ENCODE data around the gene IPO9. TPM values are rescaled to one million over a fixed set of nuclear protein-coding genes. Genes with fewer than 3 reads are reported as not detected.

IPO9 gene
- 18.0 and 24.8 TPM in 2 replicates for total RNA-seq (2014; rRNA removed; shearing (Covaris generic))

DNA sequence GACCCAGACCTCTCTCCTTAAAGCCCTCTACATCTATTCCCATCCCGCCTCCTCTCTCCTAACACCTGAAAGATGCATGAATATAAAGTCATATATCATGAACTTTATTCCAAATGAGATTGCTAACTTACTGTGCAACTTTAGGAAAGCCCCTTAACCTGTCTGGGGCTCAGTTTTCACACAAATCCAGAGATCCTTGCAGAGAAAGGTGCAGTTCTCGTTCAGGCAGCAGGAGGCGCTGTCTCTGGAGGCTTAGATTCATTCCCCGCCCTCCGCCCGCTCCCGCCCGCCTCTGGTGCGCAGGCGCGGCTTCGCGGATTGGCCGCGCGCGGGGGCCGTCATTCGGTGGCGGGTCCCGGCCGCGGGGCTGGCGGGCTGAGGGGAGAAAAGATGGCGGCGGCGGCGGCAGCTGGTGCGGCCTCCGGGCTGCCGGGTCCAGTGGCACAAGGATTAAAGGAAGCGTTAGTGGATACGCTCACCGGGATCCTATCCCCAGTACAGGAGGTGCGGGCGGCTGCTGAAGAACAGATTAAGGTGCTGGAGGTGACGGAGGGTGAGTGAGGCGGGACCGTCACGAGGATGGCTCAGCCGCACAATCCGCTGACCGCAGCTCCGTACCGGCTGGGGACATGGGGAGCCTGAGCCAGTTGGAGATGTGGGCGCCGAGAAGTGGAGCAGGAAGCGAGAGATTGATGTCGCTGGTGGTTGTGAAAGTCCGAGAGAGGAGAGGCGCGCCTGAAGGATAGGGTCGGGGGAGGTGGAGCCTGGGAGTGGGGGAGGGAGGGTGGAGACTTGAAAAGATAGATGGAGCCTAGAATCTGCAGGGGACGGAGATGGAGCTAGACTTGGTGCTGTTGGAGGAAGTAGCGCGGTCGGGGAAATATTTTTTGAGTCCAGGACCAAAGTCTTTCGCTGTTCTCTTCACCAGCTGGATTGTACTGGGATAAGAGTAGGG, at the start of gene IPO9:
IPO9 (plus strand) TSS at position 338 of the 955 bp plus-strand sequence; CDS start at position 391, 53 bp downstream.
- peak; percentile 88 for DNase-seq (ENCODE audit: low spot score)

DNA sequence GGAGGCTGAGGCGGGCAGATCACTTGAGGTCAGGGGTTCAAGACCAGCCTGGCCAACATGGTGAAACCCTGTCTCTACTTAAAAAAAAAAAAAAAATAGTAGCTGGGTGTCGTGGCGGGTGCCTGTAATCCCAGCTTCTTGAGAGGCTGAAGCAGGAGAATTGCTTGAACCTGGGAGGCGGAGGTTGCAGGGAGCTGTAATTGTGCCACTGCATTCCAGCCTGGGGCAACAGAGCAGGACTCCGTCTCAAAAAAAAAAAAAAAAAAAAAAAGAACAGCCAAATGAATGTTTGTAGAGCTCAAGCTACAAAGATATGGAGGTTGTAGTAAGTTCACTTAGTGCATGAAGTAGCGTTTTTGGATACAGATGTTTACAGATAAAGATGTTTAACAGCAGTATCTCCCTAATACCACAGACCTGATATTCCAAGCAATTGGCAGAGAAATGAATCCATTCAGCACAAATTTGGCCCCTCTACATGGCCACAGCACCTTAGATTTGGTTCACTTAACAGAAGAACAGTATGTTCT, 49.5 kb upstream of the IPO9 start:
- DNase-seq (ENCODE audit: low spot score) = no peak

DNA sequence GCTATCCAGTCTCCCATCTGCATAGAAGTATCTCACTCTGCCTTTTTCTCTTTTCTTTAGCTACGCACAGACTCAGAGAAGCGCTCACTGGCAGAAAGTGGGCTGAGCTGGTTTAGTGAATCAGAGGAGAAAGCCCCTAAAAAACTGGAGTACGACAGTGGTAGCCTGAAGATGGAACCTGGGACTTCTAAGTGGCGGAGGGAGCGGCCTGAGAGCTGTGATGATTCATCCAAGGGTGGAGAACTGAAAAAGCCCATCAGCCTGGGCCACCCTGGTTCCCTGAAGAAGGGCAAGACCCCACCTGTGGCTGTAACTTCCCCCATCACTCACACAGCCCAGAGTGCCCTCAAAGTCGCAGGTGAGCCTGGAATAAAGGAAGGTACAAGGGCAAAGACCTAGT, 48.0 kb upstream of the IPO9 start:
- no peak for DNase-seq (ENCODE audit: low spot score)

DNA sequence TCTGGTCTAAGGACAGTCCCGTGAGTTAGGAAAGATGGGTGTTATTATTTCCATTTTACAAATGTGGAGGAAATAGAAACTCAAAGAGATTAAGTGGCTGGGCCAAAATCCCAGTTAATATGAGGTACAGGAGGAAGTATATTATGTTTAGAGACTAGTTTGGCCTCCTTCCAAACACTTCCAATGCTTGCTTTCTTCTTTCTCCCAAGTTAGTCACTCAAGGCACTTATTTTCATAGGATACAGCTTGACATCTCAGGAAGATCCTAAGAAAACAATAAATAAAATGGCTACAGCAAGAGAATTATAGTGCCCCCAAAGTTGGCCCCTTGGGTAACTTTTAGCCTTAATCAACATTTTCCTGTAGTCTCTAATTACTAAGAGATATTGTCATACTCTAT, 47.5 kb upstream of the IPO9 start:
- DNase-seq (ENCODE audit: low spot score) = no peak

DNA sequence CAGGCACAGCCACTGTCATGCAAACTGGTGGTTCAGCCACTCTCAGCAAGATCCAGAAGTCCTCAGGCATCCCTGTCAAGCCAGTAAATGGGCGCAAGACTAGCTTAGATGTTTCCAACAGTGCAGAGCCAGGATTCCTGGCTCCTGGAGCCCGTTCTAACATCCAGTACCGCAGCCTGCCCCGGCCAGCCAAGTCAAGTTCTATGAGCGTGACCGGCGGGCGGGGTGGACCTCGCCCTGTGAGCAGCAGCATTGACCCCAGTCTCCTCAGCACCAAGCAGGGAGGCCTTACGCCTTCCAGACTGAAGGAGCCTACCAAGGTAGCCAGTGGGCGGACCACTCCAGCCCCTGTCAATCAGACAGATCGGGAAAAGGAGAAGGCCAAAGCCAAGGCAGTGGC, 46.6 kb upstream of the IPO9 start:
- no peak for DNase-seq (ENCODE audit: low spot score)

GRCh38 chr1:201783058-201783457, 45.9 kb upstream of the IPO9 start:
- DNase-seq (ENCODE audit: low spot score) = no peak

DNA sequence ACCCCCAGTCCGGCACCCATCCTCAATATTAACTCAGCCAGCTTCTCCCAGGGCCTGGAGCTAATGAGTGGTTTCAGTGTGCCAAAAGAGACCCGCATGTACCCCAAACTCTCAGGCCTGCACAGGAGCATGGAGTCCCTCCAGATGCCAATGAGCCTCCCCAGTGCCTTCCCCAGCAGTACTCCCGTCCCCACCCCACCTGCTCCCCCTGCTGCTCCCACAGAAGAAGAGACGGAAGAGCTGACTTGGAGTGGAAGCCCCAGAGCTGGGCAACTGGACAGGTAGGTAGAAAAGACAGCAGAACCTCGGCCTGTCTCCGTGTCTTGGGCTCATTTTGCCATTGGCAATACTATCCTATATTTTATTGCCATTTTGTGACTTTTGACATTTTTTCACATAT, 45.4 kb upstream of the IPO9 start:
- no peak for DNase-seq (ENCODE audit: low spot score)

- DNase-seq (ENCODE audit: low spot score) = no peak
Measured at GRCh38 chr1:201785291-201785690, 43.7 kb upstream of the IPO9 start.

DNA sequence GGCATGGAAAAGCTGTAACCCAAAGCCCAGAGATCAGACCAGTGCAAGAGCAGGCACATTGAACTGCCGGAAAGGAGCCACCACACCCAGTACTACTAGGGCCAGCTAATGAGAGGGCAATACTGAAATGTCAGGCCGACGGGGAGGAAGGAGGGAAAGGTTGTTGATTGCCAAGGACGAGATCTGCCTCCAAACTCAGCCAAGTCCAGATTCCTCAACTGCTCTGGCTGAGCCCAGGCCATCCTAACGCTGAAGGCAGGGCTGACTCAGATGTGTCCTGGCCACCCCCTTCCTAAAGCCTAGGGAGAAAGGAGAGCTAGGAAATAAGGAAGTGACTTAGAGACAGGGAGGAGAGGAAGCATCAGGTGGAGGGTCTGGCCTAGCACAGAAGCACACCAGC, 42.1 kb upstream of the IPO9 start:
- DNase-seq (ENCODE audit: low spot score) = no peak

DNA sequence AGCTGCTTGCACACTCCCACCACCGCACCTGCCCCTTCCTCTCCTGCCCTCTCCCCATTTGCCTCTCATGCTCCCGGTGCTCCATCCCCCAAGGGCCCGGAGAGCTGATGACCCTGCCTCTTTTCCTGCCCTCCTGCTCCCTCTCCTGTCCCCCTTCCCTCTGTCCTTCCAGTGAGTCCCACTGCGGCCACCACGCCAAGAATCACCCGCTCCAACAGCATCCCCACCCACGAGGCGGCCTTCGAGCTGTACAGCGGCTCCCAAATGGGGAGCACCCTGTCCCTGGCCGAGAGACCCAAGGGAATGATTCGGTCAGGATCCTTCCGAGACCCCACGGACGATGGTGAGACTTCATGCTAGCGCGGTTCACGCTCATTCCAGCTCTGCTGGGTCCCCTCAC, 40.7 kb upstream of the IPO9 start:
- DNase-seq (ENCODE audit: low spot score) = no peak

- no peak for DNase-seq (ENCODE audit: low spot score)
Measured at GRCh38 chr1:201789245-201789644, 39.7 kb upstream of the IPO9 start.

GRCh38 chr1:201790261-201790660, 38.7 kb upstream of the IPO9 start:
- no peak for DNase-seq (ENCODE audit: low spot score)

GRCh38 chr1:201791051-201791778, 37.7 kb upstream of the IPO9 start:
- DNase-seq (ENCODE audit: low spot score) = no peak

- no peak for DNase-seq (ENCODE audit: low spot score)
Measured at GRCh38 chr1:201791779-201792173, 37.2 kb upstream of the IPO9 start.

- DNase-seq (ENCODE audit: low spot score) = peak; percentile 80
Measured at GRCh38 chr1:201792534-201793305, 36.2 kb upstream of the IPO9 start.

GRCh38 chr1:201793306-201793925, 35.5 kb upstream of the IPO9 start:
- no peak for DNase-seq (ENCODE audit: low spot score)

GRCh38 chr1:201795066-201795465, 33.9 kb upstream of the IPO9 start:
- DNase-seq (ENCODE audit: low spot score) = no peak

DNA sequence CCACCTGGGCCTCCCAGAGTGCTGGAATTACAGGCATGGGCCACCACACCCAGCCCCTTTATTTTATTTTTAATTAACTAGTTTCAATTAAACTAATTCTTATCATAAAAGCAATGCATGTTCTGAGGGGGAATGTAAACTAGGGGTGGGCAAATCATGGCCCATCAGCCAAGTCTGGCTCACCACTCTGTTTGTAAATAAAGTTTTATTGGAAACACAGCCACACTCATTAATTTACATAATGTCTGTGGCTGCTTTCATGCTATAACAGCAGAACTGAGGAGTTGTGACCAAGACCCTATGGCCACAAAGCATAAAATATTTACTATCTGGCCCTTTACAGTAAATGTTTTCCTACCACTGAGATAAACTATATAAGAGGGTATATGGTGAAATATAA, 28.7 kb upstream of the IPO9 start:
- no peak for DNase-seq (ENCODE audit: low spot score)

- no peak for DNase-seq (ENCODE audit: low spot score)
Measured at GRCh38 chr1:201806801-201807200, 22.2 kb upstream of the IPO9 start.

- DNase-seq (ENCODE audit: low spot score) = no peak
Measured at GRCh38 chr1:201807958-201808632, 20.9 kb upstream of the IPO9 start.

DNA sequence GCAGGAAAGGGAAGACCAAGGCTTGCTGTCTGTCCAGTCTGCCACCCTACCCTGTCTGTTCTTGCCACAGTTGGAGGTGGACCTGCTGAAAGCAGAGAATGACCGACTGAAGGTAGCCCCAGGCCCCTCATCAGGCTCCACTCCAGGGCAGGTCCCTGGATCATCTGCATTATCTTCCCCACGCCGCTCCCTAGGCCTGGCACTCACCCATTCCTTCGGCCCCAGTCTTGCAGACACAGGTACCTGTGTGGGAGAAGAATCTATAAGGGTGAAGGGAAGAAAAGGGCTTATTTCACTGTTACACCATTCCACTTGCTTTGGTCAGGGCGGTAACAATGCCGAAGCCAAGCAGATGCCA, 20.3 kb upstream of the IPO9 start:
- no peak for DNase-seq (ENCODE audit: low spot score)
